Spleen (tissue), 11 donors: ENCODE results near the gene DTX4. TPM values are rescaled to one million over a fixed set of nuclear protein-coding genes. Genes with fewer than 3 reads are reported as not detected.
A peak's percentile ranks its signal among the peaks of the same experiment; 100 is the strongest.

Experiments
- DNase-seq: peaks from one replicate; pipeline ENCODE4 v3.0.0-alpha.2; 2020
- H3K27ac ChIP-seq, 8 donors: fragments of 200-600 bp; sonication (generic) in 7 of 8; 1 replicate in 4 of 8; 2 replicates in 4 of 8; pipeline versions ENCODE4 v1.5.0 to v1.8.0; 2016 to 2021; ENCODE audit warnings: inconsistent platforms in 4 of 8, mild to moderate bottlenecking in 4 of 8, moderate library complexity in 1 of 8
- H3K27me3 ChIP-seq, 7 donors: fragments of 200-600 bp; sonication (generic) in 6 of 7; replicated peaks in 1 of 7; 1 replicate in 4 of 7; 2 replicates in 3 of 7; pipeline versions ENCODE4 v1.5.0 to v1.8.0; 2016 to 2021; ENCODE audit warnings: inconsistent platforms in 3 of 7, mild to moderate bottlenecking in 1 of 7
- H3K36me3 ChIP-seq, 6 donors: fragments of 200-600 bp; sonication (generic) in 5 of 6; 1 replicate in 4 of 6; 2 replicates in 2 of 6; pipeline versions ENCODE4 v1.5.0 to v1.8.0; 2016 to 2021; ENCODE audit warnings: inconsistent platforms in 2 of 6
- H3K4me1 ChIP-seq, 6 donors: fragments of 200-600 bp; sonication (generic) in 5 of 6; 1 replicate in 3 of 6; 2 replicates in 3 of 6; pipeline versions ENCODE4 v1.5.0 to v1.8.0; 2016 to 2021; ENCODE audit warnings: inconsistent platforms in 3 of 6
- H3K4me3 ChIP-seq, 8 donors: fragments of 200-600 bp; sonication (generic) in 7 of 8; 1 replicate in 4 of 8; 2 replicates in 4 of 8; pipeline versions ENCODE4 v1.5.0 to v1.8.0; 2016 to 2021; ENCODE audit warnings: inconsistent platforms in 4 of 8, mild to moderate bottlenecking in 4 of 8, moderate library complexity in 2 of 8
- H3K9me3 ChIP-seq, 8 donors: fragments of 200-600 bp; sonication (generic) in 7 of 8; 1 replicate in 4 of 8; 2 replicates in 4 of 8; pipeline versions ENCODE4 v1.5.0 to v1.8.0; 2016 to 2021; ENCODE audit warnings: inconsistent platforms in 4 of 8
- POLR2A ChIP-seq, 3 donors: fragments of 450-650 bp; IDR thresholded peaks; one replicate each; pipeline ENCODE4 v1.5.1; 2017; ENCODE audit warnings: antibody characterized with exemption in 3 of 3, mild to moderate bottlenecking in 1 of 3
- POLR2AphosphoS5 ChIP-seq, 3 donors: sonication (generic); formaldehyde crosslinking; IDR thresholded peaks; one replicate each; pipeline ENCODE4 v1.5.1; 2017; ENCODE audit warnings: antibody characterized with exemption in 3 of 3
- WGBS, 5 donors: extraction: QIAGEN DNeasy Blood & Tissue Kit in 3 of 5; methylation state at CpG; one replicate each; pipeline versions ENCODE4 v1.1.5 to v1.1.7; 2013 to 2018; 5-methylcytosine and 5-hydroxymethylcytosine counted together
- intact Hi-C: fragments of 100-400 bp; cut with DNase I; formaldehyde crosslinking; loops from one replicate; pipeline ENCODE4 v1.15.0; 2023; ENCODE audit warnings: low total_unique reads
- polyA plus RNA-seq, 3 donors: library from polyadenylated mRNA; stranded (reverse); fragments of 200-250 nt; gene quantifications; one replicate each; pipeline ENCODE4 v1.2.1, GENCODE V29; 2013
- total RNA-seq, 7 donors: library from RNA; depleted of rRNA in 3 of 7; stranded (reverse); fragments of >200 nt in 3 of 7; fragmentation: NEBNext Ultra II Directional in 4 of 7; extraction: Animal tissue kit (Norgen Biotek cat#: 25700) in 4 of 7; gene quantifications; one replicate each; pipeline versions ENCODE4 v1.1.0 to v1.2.1, GENCODE V29; 2016 to 2021
- TF ChIP-seq, protein P1 (sequence below), 11 experiments: fragments of 200-600 bp in 7 of 11; fragments of 450-650 bp in 4 of 11; sonication (generic) in 4 of 11; IDR thresholded peaks in 8 of 11; conservative IDR thresholded peaks in 3 of 11; 1 replicate in 7 of 11; 2 replicates in 4 of 11; pipeline versions ENCODE4 v1.4.0 to v1.8.0; 2016 to 2021; ENCODE audit warnings: antibody characterized with exemption in 11 of 11, inconsistent platforms in 4 of 11, mild to moderate bottlenecking in 1 of 11
- donor health status: healthy with polysubstance abuse.
- donor health status: DM: no; HTN: no; CAD: no; lungs with moderate emphysema.
- donor health status: DM: no; HTN: no; CAD: no.
- donor health status: Bipolar disorder and iron deficiency.
- donor health status: healthy.
- donor health status: DM: no; HTN: no; CAD: no.
- donor health status: DM: yes; HTN: yes; CAD: no.

Gene DTX4
- total and polyA plus RNA-seq, 10 donors: 3.9 to 19.1 (median 9.6) TPM

DNA sequence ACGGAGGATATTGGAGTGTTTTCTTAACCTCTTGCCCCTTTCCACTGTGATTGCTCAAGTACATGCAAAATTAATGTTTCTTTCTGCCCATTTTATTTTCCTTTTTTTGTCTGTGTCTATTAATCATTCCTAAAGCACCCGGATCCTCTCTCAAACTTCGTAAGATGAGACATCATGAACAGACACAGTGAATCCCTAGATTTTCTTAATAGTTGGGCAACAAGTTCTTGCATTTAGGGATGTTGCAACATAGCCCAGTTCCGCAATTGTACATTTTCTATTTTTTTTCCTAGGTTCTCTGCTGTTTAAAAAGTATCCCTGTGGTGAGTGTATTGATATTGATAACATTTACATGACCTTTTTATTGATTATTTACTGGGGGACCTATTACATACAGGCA, 26.4 kb upstream of the DTX4 start:
- Histone ChIP-seq H3K4me1 (peaks cover 11 to 86% (median 58%) of the 10 kb centered on the region in 6 donors), H3K27me3 (no peaks in the 10 kb centered on the region), H3K27ac (peak overlapping the region in 7 of 8 donors; percentile 89 to 98 (median 96)), H3K9me3 (no peaks in the 10 kb centered on the region), H3K36me3 (peaks cover 0 to 34% (median 15%) of the 10 kb centered on the region in 6 donors), H3K4me3 (peak overlapping the region in 6 of 8 donors; percentile 52 to 95 (median 66))
- intact Hi-C loops: no loop called here
- TF ChIP-seq POLR2AphosphoS5 (IDR thresholded peaks at IDR 0.05): no peak
- no peak for TF ChIP-seq POLR2A (IDR thresholded peaks at IDR 0.05)
- TF ChIP-seq, protein P1, sequence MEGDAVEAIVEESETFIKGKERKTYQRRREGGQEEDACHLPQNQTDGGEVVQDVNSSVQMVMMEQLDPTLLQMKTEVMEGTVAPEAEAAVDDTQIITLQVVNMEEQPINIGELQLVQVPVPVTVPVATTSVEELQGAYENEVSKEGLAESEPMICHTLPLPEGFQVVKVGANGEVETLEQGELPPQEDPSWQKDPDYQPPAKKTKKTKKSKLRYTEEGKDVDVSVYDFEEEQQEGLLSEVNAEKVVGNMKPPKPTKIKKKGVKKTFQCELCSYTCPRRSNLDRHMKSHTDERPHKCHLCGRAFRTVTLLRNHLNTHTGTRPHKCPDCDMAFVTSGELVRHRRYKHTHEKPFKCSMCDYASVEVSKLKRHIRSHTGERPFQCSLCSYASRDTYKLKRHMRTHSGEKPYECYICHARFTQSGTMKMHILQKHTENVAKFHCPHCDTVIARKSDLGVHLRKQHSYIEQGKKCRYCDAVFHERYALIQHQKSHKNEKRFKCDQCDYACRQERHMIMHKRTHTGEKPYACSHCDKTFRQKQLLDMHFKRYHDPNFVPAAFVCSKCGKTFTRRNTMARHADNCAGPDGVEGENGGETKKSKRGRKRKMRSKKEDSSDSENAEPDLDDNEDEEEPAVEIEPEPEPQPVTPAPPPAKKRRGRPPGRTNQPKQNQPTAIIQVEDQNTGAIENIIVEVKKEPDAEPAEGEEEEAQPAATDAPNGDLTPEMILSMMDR (IDR thresholded peaks at IDR 0.05 in 8 of 11, conservative IDR thresholded peaks at IDR 0.05 in 3 of 11): no peak
- no peak for DNase-seq
- WGBS, 5 donors: 30 to 52% (median 40%) methylated on average over 4 of the region's 4 CpGs

DNA sequence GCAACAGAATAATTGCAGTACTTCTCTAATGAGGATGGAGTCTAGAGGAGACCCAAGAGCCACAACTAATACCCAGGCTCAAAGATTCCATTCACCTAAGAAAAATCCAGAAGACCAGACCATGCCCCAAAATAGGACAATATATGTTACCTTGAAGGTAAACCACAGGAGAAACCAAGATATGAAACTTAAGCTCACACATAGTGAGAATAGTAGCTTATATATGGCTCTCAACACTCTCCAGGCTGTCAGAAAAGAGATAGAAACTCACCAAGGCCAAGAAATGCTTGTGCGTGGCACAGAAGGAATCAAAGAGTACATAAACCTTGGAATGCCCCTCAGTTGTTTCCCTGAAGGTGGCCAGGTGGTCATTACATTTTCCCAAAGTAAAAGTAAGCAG, 20.2 kb upstream of the DTX4 start:
- peak overlapping the region in 5 of 8 donors; percentile 38 to 61 (median 43) for H3K27ac ChIP-seq
- no peaks in the 10 kb centered on the region for H3K27me3 ChIP-seq
- TF ChIP-seq POLR2A (IDR thresholded peaks at IDR 0.05) (no peak), POLR2AphosphoS5 (IDR thresholded peaks at IDR 0.05) (no peak)
- TF ChIP-seq, protein P1 (IDR thresholded peaks at IDR 0.05 in 8 of 11, conservative IDR thresholded peaks at IDR 0.05 in 3 of 11): no peak
- H3K36me3 ChIP-seq: peaks cover 0 to 73% (median 21%) of the 10 kb centered on the region in 6 donors
- H3K4me3 ChIP-seq: no peak overlapping the region
- peaks cover 0 to 44% (median 15%) of the 10 kb centered on the region in 6 donors for H3K4me1 ChIP-seq
- WGBS, 5 donors: 80 to 95% (median 82%) methylated on average over 1 of the region's 1 CpG
- no peaks in the 10 kb centered on the region for H3K9me3 ChIP-seq
- DNase-seq: no peak
- intact Hi-C loops: no loop called here

DNA sequence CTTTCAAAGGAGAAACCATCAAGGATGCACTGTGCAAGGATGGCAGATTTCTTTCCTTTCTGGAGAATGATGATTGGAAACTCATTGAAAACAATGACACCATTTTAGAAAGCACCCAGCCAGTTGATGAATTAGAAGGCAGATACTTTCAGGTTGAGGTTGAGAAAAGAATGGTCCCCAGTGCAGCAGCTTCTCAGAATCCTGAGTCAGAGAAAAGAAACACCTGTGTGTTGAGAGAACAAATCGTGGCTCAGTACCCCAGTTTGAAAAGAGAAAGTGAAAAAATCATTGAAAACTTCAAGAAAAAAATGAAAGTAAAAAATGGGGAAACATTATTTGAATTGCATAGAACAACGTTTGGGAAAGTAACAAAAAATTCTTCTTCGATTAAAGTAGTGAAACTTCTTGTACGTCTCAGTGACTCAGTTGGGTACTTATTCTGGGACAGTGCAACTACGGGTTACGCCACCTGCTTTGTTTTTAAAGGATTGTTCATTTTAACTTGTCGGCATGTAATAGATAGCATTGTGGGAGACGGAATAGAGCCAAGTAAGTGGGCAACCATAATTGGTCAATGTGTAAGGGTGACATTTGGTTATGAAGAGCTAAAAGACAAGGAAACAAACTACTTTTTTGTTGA, 19.5 kb upstream of the DTX4 start:
- Histone ChIP-seq H3K9me3 (no peaks in the 10 kb centered on the region), H3K4me3 (peak overlapping the region in 1 of 8 donors; percentile 32), H3K36me3 (peaks cover 0 to 66% (median 21%) of the 10 kb centered on the region in 6 donors), H3K27ac (peak overlapping the region in 5 of 8 donors; percentile 38 to 61 (median 43)), H3K4me1 (peaks cover 0 to 37% (median 12%) of the 10 kb centered on the region in 6 donors), H3K27me3 (no peaks in the 10 kb centered on the region)
- 61 to 85% (median 66%) methylated on average over 8 of the region's 8 CpGs for WGBS, 5 donors
- no peak for DNase-seq
- intact Hi-C loops: no loop called here
- TF ChIP-seq POLR2AphosphoS5 (IDR thresholded peaks at IDR 0.05) (no peak), POLR2A (IDR thresholded peaks at IDR 0.05) (no peak)
- TF ChIP-seq, protein P1 (IDR thresholded peaks at IDR 0.05 in 8 of 11, conservative IDR thresholded peaks at IDR 0.05 in 3 of 11): no peak

DNA sequence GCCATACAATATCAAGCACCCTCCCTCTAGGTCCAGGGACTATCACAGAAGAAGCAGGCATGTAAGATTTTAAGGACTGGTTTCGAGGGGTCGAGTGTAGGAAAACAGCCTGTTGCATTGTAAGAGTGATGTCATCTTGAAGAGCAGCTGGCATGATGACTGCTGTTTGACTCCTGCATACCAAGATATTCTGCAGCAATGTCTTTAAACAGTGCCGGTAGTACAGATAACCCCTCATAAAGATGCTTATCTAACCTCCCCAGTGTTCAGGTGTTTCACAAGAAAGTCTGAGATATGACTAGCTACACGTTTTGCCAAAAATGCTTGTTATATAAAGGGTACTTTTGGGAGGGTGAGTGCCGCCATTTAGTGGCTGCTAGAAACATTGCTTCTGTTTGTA, 17.3 kb upstream of the DTX4 start:
- Histone ChIP-seq H3K27ac (no peak overlapping the region), H3K4me3 (no peak overlapping the region), H3K36me3 (peaks cover 0 to 49% (median 10%) of the 10 kb centered on the region in 6 donors), H3K27me3 (no peaks in the 10 kb centered on the region), H3K4me1 (peaks cover 0 to 36% (median 14%) of the 10 kb centered on the region in 6 donors), H3K9me3 (no peaks in the 10 kb centered on the region)
- intact Hi-C loops: no loop called here
- WGBS, 5 donors: 87 to 91% (median 89%) methylated on average over 5 of the region's 5 CpGs
- TF ChIP-seq, protein P1 (IDR thresholded peaks at IDR 0.05 in 8 of 11, conservative IDR thresholded peaks at IDR 0.05 in 3 of 11): no peak
- DNase-seq: no peak
